ENCODE data around the gene ACAT1.
"Not testable (repeated sequence)": the region's sequence is repeated elsewhere in the genome, so short reads cannot be mapped to it uniquely, and the experiment has no call there.

The ACAT1 gene
- long read RNA-seq, donor 1, transcript ACAT1-201 (12 exons, 1,761 nt): major isoform, 41 of 70 reads
- long read RNA-seq, donor 1, transcript ACAT1-210 (2 exons, 558 nt): minor isoform, 12 of 70 reads
- long read RNA-seq, donor 1, partial matches to known transcripts: 17 of 70 reads
- long read RNA-seq, donor 1, other reads (novel, unspliced or antisense): 0 of 70 reads
- long read RNA-seq, donor 2, transcript ACAT1-210 (2 exons, 558 nt): minor isoform, 6 of 64 reads
- long read RNA-seq, donor 2, transcript ACAT1-201 (12 exons, 1,761 nt): major isoform, 26 of 64 reads
- long read RNA-seq, donor 2, partial matches to known transcripts: 30 of 64 reads
- long read RNA-seq, donor 2, other reads (novel, unspliced or antisense): 0 of 64 reads
- long read RNA-seq, donor 3, transcript ACAT1-201 (12 exons, 1,761 nt): major isoform, 15 of 28 reads
- long read RNA-seq, donor 3, partial matches to known transcripts: 10 of 28 reads
- long read RNA-seq, donor 3, other reads (novel, unspliced or antisense): 0 of 28 reads
- long read RNA-seq, donor 4, transcript ACAT1-210 (2 exons, 558 nt): minor isoform, 9 of 60 reads
- long read RNA-seq, donor 4, transcript ACAT1-201 (12 exons, 1,761 nt): major isoform, 23 of 60 reads
- long read RNA-seq, donor 4, partial matches to known transcripts: 20 of 60 reads
- long read RNA-seq, donor 4, other reads (novel, unspliced or antisense): 7 of 60 reads
- long read RNA-seq, donor 5, transcript ACAT1-201 (12 exons, 1,761 nt): major isoform, 33 of 44 reads
- long read RNA-seq, donor 5, transcript ACAT1-210 (2 exons, 558 nt): minor isoform, 9 of 44 reads
- long read RNA-seq, donor 5, partial matches to known transcripts: 0 of 44 reads
- long read RNA-seq, donor 5, other reads (novel, unspliced or antisense): 0 of 44 reads
- long read RNA-seq, donor 6, transcript ACAT1-201 (12 exons, 1,761 nt): major isoform, 25 of 62 reads
- long read RNA-seq, donor 6, partial matches to known transcripts: 27 of 62 reads
- long read RNA-seq, donor 6, other reads (novel, unspliced or antisense): 6 of 62 reads
- long read RNA-seq, donor 7, transcript ACAT1-210 (2 exons, 558 nt): minor isoform, 10 of 88 reads
- long read RNA-seq, donor 7, transcript ACAT1-201 (12 exons, 1,761 nt): major isoform, 31 of 88 reads
- long read RNA-seq, donor 7, partial matches to known transcripts: 45 of 88 reads
- long read RNA-seq, donor 7, other reads (novel, unspliced or antisense): 0 of 88 reads
- long read RNA-seq, donor 8, transcript ACAT1-201 (12 exons, 1,761 nt): major isoform, 22 of 32 reads
- long read RNA-seq, donor 8, partial matches to known transcripts: 5 of 32 reads
- long read RNA-seq, donor 8, other reads (novel, unspliced or antisense): 0 of 32 reads

GRCh38 chr11:108121274-108122155, at the start of gene ACAT1:
TSS of gene ACAT1 (plus strand) at chr11:108121567. CDS start at chr11:108121607, 40 bp downstream.
- DNase-seq: peak; percentile 95

DNA sequence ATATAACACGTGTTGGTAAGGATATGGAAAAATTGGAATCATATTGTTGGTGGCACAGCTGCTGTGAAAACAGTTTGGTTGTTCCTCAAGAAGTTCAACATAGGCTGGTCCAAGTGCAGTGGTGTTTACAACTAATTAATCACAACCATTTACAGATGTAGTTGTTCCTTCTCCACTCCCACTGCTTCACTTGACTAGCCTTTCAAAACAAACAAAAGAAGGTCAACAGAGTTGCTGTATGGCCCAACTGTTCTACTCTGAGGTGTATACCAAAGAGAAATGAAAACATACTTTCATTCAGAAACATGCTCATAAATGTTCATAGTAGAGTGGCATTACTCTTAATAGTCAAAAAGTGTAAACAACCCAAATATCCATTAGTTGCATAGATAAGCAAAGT, 36.6 kb upstream of the ACAT1 start:
- DNase-seq: no peak

DNA sequence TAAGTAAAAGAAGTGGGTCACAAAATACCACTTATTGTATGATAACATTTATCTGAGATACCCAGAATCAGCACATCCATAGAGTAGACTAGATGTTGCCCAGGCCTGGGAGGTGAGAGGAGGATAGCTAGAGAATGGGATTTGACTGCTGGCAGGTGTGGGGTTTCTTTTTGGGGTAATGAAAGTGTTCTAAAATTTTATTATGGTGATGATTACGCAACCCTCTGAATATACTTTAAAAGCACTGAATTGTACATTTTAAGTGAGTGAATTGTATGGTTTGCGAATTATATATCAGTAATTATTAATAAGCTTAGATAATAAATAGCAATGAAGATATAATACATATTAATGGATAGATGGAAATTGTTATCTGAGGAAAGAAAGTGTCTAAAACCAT, 35.7 kb upstream of the ACAT1 start:
- DNase-seq: no peak

GRCh38 chr11:108092134-108092533, 29.2 kb upstream of the ACAT1 start:
- no peak for DNase-seq

DNA sequence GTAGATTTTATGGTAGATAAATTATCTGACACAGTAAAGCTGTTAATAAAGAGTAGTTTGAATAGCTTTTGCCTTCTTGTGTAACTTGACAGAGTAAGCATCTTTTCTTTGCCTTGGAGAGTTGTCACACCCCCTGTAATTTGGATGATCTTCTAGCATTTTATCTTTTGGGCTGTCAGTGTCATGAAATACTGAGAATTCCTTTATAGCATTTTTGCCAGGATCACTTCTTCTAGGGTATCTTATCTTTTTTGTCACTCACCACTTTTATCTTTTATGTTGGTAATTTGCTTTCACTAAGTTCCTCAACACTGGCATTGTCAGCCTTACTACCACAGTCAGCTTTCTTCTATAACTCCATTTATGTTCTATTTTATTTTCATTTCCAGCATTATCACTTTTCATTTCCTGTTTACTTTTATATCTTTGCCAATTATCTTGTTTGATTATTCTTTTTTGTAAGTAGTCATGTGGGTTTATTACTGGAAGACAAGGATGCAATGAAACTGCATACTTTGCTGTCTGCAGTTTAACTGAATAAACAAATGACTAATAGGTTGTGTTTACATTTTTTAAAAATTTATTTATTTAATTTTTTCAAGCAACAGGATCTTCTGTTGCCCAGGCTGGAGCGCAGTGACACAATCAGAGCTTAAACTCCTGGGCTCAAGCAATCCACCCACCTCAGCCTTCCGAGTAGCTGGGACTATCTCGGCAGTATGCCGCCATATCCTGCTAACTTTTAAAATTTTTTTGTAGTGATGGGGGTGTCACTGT, 28.1 kb upstream of the ACAT1 start:
- DNase-seq: no peak

GRCh38 chr11:108097179-108097578, 24.2 kb upstream of the ACAT1 start:
- DNase-seq: no peak

- DNase-seq: no peak
These were observed 20.1 kb upstream of the ACAT1 start for GRCh38 chr11:108101090-108101775.

GRCh38 chr11:108111126-108111525, 10.2 kb upstream of the ACAT1 start:
- no peak for DNase-seq

- DNase-seq: no peak
These were observed 9.3 kb upstream of the ACAT1 start for GRCh38 chr11:108112057-108112456.

DNA sequence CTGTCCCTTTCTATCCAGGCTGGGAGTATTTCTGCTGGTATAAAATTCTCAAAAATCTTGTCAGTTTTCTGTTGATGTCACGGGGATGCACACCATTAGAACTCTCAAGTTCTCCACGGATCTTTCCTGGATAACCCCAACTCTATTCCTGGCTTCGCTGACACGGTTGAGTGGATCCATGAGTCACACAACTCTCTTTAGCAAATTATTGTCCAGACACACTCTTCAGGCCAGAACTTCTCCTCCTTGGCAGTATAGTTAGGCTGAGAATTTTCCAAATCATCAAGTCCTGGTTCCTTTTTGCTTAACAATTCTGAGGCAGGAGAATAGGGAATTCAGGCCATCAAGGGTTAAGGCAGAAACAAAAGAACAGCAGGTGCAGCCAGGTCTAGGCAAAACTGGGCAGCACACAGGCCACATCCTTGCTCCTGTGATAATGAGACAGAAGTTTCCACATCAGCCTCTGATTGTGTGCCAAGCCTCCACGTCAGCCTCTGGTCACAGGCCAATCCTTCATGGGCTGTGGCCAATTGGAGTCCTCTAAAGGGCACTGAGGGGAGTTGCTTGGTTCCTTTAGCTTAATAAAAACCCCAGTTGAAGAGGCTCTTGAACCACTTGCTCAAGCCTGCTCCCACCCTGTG, 5.7 kb upstream of the ACAT1 start:
- peak; percentile 29 for DNase-seq

- no peak for DNase-seq
These were observed 3.5 kb upstream of the ACAT1 start for GRCh38 chr11:108117746-108118371.

GRCh38 chr11:108120936-108121273, 462 bp upstream of the ACAT1 start:
- DNase-seq: not testable (repeated sequence)

- DNase-seq: no peak
These were observed 830 bp downstream of the ACAT1 start for GRCh38 chr11:108122166-108122628.

GRCh38 chr11:108125096-108125495, 3.7 kb downstream of the ACAT1 start:
- no peak for DNase-seq

- no peak for DNase-seq
These were observed 7.4 kb downstream of the ACAT1 start for GRCh38 chr11:108128772-108129171.

DNA sequence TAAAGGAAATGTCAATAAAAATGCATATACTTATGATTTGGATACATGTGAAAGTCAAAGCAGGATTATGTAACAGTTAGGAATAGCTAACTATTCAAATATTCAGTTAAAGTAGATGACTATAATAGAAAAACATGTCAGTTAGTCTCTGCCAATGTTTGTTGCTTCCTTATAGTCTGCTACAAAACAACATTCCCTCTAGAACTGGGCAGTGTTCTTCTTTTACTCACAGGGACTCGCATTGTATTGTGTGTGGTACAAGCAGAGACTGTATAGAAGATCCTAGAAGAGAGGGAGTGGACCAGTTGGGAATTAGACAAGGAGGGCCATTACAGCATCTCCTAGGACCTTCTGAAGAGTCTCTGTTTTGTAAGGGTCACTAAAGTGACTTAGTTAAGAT, 10.6 kb downstream of the ACAT1 start:
- DNase-seq: no peak

- not testable (repeated sequence) for DNase-seq
These were observed 11.7 kb downstream of the ACAT1 start for GRCh38 chr11:108132993-108133538.

DNA sequence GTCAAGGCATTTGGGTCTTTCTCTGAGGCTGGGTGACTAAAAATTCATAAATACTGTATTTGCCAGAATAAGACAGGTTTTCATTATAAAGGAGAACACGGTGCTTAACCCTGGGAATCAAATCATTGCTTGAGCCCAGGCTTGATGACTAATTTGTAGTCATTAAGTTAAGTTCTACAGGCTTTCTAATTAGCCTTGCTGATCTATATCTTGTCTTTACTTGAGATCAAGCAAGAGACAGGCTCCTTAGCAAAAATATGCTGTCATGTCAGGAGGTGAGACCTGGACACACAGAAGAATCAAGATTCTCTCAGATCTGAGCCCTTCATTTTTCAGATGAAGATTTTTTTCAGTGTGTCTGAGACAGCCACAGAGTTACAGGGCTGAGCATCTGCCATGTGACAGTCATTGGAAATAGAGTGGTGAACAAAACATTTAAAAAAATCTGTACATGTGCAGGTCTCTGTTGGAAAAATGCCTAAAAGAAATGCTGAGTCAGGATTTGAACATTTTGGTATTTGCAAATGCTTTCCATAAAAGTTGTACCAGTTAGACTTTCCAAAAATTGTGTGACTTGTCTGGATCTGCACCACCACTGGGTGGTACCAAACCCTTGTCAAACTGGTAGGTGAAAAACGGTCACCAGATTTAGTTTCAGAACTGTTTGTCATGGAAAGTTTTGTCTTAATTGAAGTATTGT, 14.6 kb downstream of the ACAT1 start:
- DNase-seq: no peak

Measured in right kidney (tissue), 9 donors.